OCI-M2 (cell line): Measurements from ENCODE around the gene MADD.

Experiments
- DNase-seq: peaks from one replicate; lab custom pipeline; 2025; ENCODE audit not compliant: unreplicated experiment; lab: John Stamatoyannopoulos, UW

MADD gene

GRCh38 chr11:47337229-47337924 lies 67.4 kb downstream of the MADD start:
- DNase-seq: no peak

- no peak for DNase-seq
Observed at GRCh38 chr11:47338396-47339241, 68.7 kb downstream of the MADD start.

- no peak for DNase-seq
Observed at GRCh38 chr11:47340010-47340409, 70.1 kb downstream of the MADD start.

GRCh38 chr11:47340980-47341775 lies 71.2 kb downstream of the MADD start:
- no peak for DNase-seq

- no peak for DNase-seq
Observed at GRCh38 chr11:47342036-47342803, 72.3 kb downstream of the MADD start.

- no peak for DNase-seq
Observed at GRCh38 chr11:47342854-47343253, 72.9 kb downstream of the MADD start.

GRCh38 chr11:47345890-47346563 lies 76.1 kb downstream of the MADD start:
- no peak for DNase-seq

GRCh38 chr11:47347137-47347536 lies 77.2 kb downstream of the MADD start:
- no peak for DNase-seq

GRCh38 chr11:47348131-47348802 lies 78.3 kb downstream of the MADD start:
- no peak for DNase-seq

GRCh38 chr11:47348859-47349258 lies 78.9 kb downstream of the MADD start:
- no peak for DNase-seq

- no peak for DNase-seq
Observed at GRCh38 chr11:47349521-47350095, 79.7 kb downstream of the MADD start.

- DNase-seq: no peak
Observed at GRCh38 chr11:47350315-47350714, 80.4 kb downstream of the MADD start.

GRCh38 chr11:47351156-47352126 lies 81.5 kb downstream of the MADD start:
- DNase-seq: no peak

GRCh38 chr11:47352556-47352955 lies 82.6 kb downstream of the MADD start, which contains the start of gene MYBPC3:
MYBPC3 (minus strand) TSS chr11:47352702; CDS start chr11:47352647, 55 bp downstream.
- DNase-seq: no peak

GRCh38 chr11:47353978-47354774 lies 84.2 kb downstream of the MADD start:
- DNase-seq: no peak

- DNase-seq: no peak
Observed at GRCh38 chr11:47354913-47355282, 85.0 kb downstream of the MADD start.
